IPS-NIHi7 (cell line): ENCODE measurements around the gene HIF3A.
A peak's percentile ranks its signal among the peaks of the same experiment; 100 is the strongest.
"Not testable (repeated sequence)": the region's sequence is repeated elsewhere in the genome, so short reads cannot be mapped to it uniquely, and the experiment has no call there.

ENCODE experiments used
- DNase-seq: peaks from one replicate; pipeline ENCODE4 v3.0.0; 2012; ENCODE audit warnings: mixed read lengths; ENCODE audit errors: extremely low spot score

Gene HIF3A

GRCh38 chr19:46357846-46358583, 61.2 kb downstream of the HIF3A start:
- no peak for DNase-seq

DNA sequence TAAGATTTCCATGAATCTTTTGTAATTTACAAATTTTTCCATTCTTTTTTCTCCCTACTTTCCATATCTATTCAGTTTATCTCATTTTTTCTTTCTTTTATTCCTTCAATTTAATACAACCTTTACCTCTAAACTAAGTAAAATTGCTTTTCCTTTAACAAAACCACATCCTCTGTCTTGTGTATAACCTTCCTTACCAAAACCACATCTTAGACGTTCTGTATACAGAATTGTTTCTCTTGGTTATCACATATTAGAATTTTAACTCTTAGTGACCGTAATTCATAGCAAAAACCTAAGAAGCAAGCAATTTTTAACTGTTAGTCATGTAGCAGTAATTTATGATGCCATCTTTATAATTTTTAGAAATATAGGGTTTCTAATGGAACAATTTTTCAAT, 65.1 kb downstream of the HIF3A start:
- no peak for DNase-seq

DNA sequence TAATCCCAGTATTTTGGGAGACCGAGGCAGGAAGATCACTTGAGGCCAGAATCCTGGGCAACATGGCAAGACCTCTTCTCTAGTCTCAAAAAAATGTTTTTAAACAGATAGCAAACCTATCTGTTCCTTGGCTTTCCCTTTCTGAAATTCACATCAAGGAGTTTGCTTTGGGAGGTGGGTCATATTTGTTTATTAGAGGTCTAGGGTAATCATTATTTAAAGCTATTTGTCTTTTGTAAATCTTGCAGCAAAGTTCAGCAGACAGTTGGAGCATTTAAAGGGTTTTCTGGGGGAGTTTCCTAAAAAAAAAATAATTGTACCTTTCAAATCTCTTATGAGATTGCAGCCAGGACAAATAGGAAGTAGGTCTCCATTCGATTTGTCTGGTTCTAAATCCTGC, 67.5 kb downstream of the HIF3A start:
- DNase-seq, result no peak

DNA sequence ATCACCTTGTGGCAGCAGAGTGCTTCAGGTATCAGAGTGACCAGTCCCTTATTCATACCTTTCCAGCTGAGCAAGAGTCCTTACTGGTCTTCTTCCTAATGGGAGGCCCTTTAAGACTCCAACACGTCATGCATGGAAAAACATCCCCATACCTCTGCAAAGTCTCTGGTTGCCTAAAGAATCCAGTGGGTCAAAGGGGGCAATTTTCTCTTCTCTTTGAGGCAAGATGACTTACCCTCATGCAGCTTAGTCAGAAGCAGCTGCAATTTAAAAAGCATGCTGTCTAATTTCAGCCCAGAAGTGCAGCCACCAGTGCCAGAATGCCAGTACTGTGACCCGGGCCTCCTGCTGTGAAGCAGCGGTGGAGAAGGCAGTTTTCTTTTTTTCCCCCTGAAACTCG, 68.7 kb downstream of the HIF3A start:
- DNase-seq, result no peak

- no peak for DNase-seq
Measured at GRCh38 chr19:46366620-46367292, 69.9 kb downstream of the HIF3A start.

GRCh38 chr19:46367426-46367825, 70.6 kb downstream of the HIF3A start:
- no peak for DNase-seq

DNA sequence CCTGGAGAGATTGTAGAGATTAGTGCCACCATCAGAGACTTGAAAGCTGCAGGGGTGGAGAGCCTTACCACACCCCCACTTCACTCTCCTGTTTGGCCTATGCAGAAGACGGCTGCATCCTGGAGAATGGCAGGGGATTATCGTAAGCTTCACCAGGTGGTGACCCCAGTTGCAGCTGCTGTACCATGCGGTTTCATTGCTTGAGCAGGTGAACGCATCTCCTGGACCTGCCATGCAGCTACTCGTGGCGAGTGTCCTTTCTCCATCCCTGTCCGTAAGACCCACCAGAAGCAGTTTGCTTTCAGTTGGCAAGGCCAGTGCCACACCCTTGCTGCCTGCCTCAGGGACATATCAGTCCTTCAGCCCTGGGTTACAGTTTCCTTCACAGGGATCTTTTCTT, 71.3 kb downstream of the HIF3A start:
- no peak for DNase-seq

DNA sequence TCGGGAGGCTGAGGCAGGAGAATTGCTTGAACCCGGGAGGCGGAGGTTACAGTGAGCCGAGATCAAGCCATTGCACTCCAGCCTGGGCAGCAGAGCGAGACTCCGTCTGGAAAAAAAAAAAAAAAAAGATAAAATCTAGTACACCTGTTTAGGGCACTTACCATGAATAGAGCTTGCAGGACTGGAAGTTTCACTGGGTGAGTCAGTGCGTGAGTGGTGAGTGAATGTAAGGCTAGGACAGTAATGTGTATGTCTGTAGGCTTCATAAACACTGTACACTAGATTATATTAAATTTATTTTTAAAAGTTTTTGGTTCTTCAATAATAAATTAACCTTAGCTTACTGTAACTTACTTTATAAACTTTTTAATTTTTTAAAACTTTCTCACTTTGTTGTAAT, 73.0 kb downstream of the HIF3A start:
- DNase-seq, result no peak

- DNase-seq, result no peak
Measured at GRCh38 chr19:46371371-46371901, 74.6 kb downstream of the HIF3A start.

DNA sequence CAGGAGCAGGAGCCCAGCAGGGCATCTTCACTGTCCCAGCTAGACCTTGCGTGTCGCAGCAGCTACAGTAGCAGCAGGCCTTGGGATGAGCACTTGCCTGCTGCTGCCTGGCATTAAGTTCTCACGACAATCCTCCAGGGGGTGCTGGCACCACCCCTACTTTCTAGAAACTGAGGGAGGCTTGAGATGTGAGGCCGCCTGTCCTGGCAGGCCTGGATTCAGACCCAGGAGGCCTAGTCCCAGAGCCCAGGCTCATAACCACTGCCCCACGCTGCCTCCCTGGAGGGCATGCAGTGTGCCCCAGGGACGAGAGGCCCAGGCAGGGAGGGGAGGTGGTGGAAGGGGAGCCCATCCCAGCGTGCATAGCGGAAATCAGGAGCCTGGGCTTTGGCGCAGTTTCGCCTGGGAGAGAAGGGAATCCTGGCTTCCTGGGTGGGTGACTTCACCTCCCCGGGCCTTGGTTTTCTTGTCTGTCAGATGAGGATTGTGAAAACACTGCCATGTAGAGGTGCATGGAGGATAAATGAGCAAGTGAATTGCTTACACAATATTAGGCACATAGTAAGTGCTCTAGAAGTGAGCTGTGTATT, 76.2 kb downstream of the HIF3A start:
- DNase-seq, result peak; percentile 61

- peak; percentile 78 for DNase-seq
Measured at GRCh38 chr19:46373491-46374359, 76.9 kb downstream of the HIF3A start.

DNA sequence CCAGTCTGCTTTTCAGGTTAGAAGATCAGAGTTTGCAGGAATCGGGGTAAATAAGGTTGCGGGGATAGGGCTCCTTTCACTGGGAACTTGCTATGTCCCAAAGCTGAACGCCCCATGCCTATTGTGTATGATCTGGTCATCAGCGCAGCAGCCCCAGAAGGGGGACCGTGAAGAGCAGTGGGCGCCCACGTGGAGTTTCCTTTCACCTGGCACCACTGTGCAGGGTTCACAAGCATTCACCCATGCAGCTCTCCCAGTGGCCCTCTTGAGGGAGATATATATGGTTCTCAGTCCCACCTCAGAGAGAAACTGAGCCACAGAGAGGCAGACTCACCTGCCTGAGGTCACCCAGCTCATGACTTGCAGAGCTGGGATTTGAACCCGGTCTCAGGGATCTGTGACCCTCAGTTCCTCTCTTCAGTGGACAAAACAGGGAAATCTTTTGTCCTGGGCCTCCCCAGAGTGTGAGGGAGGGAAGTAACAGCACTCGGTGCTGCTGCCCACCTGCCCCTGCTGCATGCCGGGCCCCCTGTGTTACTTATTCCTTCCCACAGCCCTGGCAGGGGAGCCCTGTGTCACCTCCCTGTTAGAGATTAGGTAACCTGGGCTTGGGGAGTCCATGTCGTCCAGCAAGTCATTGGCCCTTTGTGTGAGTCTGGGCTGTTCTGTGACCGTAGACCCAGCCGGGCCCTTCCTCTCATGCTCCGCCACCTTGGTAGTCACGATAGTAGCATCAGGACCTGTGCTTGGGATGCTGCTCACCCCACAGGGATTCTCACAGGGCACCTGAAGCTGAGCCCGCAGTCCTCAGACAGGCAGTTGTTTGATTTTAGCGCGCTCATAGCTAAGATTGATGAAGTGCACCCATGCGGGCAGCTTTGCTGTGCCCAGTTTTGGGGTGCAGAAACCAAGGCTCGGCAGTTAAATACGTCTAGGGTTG, 78.0 kb downstream of the HIF3A start:
- DNase-seq, result no peak

DNA sequence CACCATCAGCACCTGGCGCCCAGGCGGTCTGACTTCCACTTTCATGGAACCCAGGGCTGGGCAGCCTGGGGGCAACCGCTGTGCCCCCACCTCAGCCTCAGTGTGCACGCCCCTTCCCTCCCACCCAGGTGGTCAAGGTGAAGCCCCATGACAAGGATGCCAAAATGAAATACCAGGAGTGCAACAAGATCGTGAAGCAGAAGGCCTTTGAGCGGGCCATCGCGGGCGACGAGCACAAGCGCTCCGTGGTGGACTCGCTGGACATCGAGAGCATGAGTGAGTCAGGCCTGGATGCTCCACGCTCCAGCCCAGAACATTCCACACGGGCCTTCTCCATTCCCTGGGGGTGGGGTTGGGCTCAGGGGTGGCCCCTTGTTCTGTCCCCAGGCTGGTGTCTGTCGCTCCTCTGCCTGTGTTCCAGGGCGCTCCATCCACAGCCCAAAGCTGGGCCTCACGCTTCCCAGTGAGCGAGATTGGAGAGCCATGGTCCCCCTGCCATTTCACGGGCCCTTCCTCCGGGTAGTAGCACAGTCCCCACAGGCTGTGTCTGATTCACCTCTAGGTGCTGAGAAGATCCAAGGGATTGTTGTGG, 78.7 kb downstream of the HIF3A start:
- DNase-seq, result not testable (repeated sequence)

- DNase-seq, result no peak
Measured at GRCh38 chr19:46376241-46377153, 79.7 kb downstream of the HIF3A start.

DNA sequence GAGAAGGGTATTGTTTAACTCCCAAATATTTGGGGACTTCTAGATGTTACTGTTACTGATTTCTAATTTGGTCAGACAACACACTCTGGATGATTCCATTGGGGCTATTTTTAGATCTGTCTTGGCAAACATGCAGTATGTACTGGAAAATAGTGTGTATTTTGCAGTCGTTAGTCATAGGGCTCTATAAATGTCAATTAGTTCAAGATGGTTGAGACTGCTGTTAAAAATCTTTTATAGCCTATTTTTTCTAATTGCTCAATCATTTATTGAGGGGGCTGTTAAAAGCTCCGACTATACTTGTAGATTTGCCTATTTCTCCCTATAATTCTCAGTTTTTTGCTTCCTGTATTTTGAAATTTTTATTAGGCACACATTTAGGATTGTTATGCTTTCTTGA, 81.4 kb downstream of the HIF3A start:
- DNase-seq, result no peak

GRCh38 chr19:46380690-46381089, 83.8 kb downstream of the HIF3A start:
- no peak for DNase-seq

DNA sequence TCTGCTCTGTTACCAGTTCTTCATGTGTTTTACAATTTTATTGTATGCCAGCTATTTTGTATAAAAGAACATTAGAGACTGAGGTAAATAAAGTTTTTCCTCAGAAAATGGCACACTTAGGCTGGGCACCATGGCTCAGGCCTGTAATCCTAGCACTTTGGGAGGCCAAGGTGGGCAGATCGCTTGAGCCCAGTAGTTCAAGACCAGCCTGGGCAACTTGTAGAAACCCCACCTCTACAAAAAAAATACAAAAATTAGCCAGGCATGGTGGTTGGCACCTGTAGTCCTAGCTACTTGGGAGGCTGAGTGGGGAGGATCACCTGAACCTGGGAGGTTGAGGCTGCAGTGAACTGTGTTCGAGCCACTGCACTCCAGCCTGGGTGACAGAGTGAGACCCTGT, 84.5 kb downstream of the HIF3A start:
- no peak for DNase-seq

DNA sequence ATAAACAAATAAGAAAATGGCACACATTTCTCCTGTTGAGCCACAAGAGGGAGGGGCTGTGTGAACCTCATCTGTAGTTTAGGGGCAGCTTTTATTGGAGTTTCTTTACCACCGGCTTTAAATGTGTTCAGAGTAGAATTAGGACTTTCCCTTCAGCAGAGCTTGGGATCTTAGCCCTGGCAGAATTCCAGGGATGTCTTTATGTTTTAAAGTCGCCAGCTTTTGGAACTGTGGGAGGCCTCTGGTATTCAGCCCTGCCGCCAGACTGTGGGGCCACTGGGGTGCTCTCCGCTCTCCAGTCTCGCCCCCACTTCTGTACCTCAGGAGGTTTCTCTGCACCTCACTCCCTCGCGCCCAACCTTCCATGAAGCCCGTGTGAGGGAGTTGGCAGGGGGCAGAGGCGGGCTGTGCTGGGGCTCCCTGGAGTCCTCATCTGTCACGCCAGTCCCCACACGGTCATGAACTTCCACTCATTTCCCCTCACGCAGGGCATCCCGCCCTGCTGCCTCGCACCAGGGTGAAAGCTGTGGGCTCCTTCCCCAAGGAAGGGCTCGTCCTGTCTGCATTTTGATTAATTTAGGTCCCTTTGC, 85.0 kb downstream of the HIF3A start:
- no peak for DNase-seq
